Kidney (tissue), 14 donors: ENCODE results near the gene DNMBP. TPM values are rescaled to one million over a fixed set of nuclear protein-coding genes. Genes with fewer than 3 reads are reported as not detected.

Experiments used
- DNase-seq, 5 donors: peaks; one replicate each; pipeline ENCODE4 v3.0.0-alpha.2; 2013 to 2020
- FAIRE-seq: peaks from 2 replicates; lab custom pipeline; 2012; peaks lifted over from hg19 to GRCh38; lab: Jason Lieb, UNC
- H3K27ac ChIP-seq, 2 donors: one replicate each; pipeline ENCODE4 v1.7.0; 2013; ENCODE audit warnings: low read depth in 2 of 2, low read length in 2 of 2, inconsistent platforms in 1 of 2
- H3K27me3 ChIP-seq: one replicate; pipeline ENCODE4 v1.7.1; 2013; ENCODE audit warnings: low read length, inconsistent platforms; ENCODE audit not compliant: control insufficient read depth, insufficient read depth
- H3K36me3 ChIP-seq, 3 donors: one replicate each; pipeline versions ENCODE4 v1.7.0 to v1.7.1; 2013; ENCODE audit warnings: low read length in 3 of 3, control low read depth in 1 of 3, inconsistent platforms in 1 of 3; ENCODE audit not compliant: insufficient read depth in 3 of 3, control insufficient read depth in 2 of 3
- H3K4me1 ChIP-seq, 3 donors: one replicate each; pipeline versions ENCODE4 v1.7.0 to v1.7.1; 2013; ENCODE audit warnings: low read length in 3 of 3, inconsistent platforms in 1 of 3, low read depth in 1 of 3; ENCODE audit not compliant: control insufficient read depth in 2 of 3, insufficient read depth in 2 of 3
- H3K4me3 ChIP-seq, 3 donors: one replicate each; pipeline versions ENCODE4 v1.7.0 to v1.8.1; 2013; ENCODE audit warnings: low read length in 3 of 3, control low read depth in 1 of 3, inconsistent platforms in 1 of 3
- H3K9ac ChIP-seq, 3 donors: one replicate each; pipeline versions ENCODE4 v1.7.0 to v1.7.1; 2013; ENCODE audit warnings: low read length in 3 of 3, control low read depth in 1 of 3, inconsistent platforms in 1 of 3
- H3K9me3 ChIP-seq, 3 donors: one replicate each; pipeline versions ENCODE4 v1.7.0 to v1.7.1; 2013; ENCODE audit warnings: low read length in 3 of 3, control low read depth in 1 of 3, inconsistent platforms in 1 of 3; ENCODE audit not compliant: control insufficient read depth in 2 of 3, insufficient read depth in 1 of 3
- intact Hi-C: fragments of 100-400 bp; cut with DNase I; formaldehyde crosslinking; loops from one replicate; pipeline ENCODE4 v1.11.1; 2022
- polyA plus RNA-seq: library from polyadenylated mRNA; stranded (reverse); fragments of 350-450 nt; fragmentation: Illumina TruSeq; extraction: RNeasy Lipid Tissue Mini Kit (QIAGEN cat#74804); gene quantifications from one replicate; pipeline ENCODE4 v1.2.3, GENCODE V29; 2014; ENCODE audit warnings: low read depth, low replicate concordance; ENCODE audit not compliant: insufficient read depth
- total RNA-seq: library from RNA; stranded (reverse); fragmentation: NEBNext Ultra II Directional; extraction: Animal tissue kit (Norgen Biotek cat#: 25700); gene quantifications from one replicate; pipeline ENCODE4 v1.2.1, GENCODE V29; 2021
- TF ChIP-seq, protein P1 (sequence below): IDR thresholded peaks from 3 replicates; pipeline ENCODE4 v1.5.1; 2012; ENCODE audit warnings: mild to moderate bottlenecking, moderate library complexity, borderline replicate concordance; ENCODE audit not compliant: insufficient read depth; ENCODE audit errors: extremely low read depth
- donor health status: control.
- donor health status: control.
- donor health status: control.
- donor health status: control.
- donor health status: control.
- donor health status: DM: yes; HTN: yes; CAD: no.
- donor health status: Normal renal cell carcinoma (clear cell type).

Gene DNMBP
- total and polyA plus RNA-seq, 2 donors from 2014 or later = 11.6 to 23.7 TPM

DNA sequence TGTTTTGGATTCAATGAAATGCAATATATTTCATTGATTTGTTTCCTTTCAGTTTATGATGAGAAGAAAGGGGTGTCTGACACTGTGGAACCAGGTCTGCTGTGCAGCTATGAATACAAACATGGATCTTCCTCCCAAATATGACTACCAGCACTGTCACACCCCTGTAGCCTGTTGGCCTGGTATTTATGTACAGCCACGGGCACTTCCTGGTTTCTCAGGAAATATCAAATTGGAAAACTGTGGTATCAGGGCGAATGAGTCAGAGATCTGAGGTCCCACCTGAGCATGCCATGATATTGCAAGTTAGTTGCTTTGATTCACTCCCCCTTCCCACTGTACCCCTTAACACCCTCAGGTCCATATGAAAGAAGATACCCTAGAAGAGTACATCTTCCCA lies 87.8 kb downstream of the DNMBP start:
- Histone ChIP-seq H3K27ac (peak overlapping the region in 1 of 2 donors; percentile 32), H3K4me1 (peaks cover 2 to 9% (median 6%) of the 10 kb centered on the region in 3 donors), H3K9me3 (no peaks in the 10 kb centered on the region), H3K27me3 (no peaks in the 10 kb centered on the region), H3K4me3 (no peak overlapping the region), H3K9ac (no peak overlapping the region), H3K36me3 (peaks cover 0 to 2% (median 0%) of the 10 kb centered on the region in 3 donors)
- intact Hi-C loops = no loop called here
- no peak for FAIRE-seq
- DNase-seq = no peak
- TF ChIP-seq, protein P1, sequence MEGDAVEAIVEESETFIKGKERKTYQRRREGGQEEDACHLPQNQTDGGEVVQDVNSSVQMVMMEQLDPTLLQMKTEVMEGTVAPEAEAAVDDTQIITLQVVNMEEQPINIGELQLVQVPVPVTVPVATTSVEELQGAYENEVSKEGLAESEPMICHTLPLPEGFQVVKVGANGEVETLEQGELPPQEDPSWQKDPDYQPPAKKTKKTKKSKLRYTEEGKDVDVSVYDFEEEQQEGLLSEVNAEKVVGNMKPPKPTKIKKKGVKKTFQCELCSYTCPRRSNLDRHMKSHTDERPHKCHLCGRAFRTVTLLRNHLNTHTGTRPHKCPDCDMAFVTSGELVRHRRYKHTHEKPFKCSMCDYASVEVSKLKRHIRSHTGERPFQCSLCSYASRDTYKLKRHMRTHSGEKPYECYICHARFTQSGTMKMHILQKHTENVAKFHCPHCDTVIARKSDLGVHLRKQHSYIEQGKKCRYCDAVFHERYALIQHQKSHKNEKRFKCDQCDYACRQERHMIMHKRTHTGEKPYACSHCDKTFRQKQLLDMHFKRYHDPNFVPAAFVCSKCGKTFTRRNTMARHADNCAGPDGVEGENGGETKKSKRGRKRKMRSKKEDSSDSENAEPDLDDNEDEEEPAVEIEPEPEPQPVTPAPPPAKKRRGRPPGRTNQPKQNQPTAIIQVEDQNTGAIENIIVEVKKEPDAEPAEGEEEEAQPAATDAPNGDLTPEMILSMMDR = no peak

DNA sequence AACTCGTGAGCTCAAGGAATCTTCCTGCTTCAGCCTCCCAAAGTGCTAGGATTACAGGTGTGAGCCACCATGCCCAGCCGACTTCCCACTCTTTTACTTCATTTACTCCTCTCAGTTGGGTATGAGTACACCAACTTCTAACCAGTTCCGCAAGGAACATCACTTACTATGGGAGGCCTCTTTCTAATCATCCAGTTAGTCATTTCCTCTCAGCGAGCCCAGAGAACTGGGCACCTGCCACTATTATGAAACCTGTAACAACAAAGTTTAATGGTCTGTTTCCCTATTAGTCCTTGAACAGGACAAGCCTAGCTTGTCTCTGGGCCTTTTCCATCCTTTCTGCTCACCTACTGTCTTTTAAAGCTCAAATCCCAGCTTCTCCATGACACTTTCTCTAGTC lies 88.8 kb downstream of the DNMBP start:
- Histone ChIP-seq H3K27ac (peak overlapping the region; percentile 41 to 63), H3K36me3 (peaks cover 0 to 2% (median 0%) of the 10 kb centered on the region in 3 donors), H3K4me1 (peaks cover 2 to 5% (median 4%) of the 10 kb centered on the region in 3 donors), H3K4me3 (no peak overlapping the region), H3K9me3 (no peaks in the 10 kb centered on the region), H3K27me3 (no peaks in the 10 kb centered on the region), H3K9ac (no peak overlapping the region)
- intact Hi-C loops = no loop called here
- FAIRE-seq (no peak), DNase-seq (no peak)
- TF ChIP-seq, protein P1 = no peak

DNA sequence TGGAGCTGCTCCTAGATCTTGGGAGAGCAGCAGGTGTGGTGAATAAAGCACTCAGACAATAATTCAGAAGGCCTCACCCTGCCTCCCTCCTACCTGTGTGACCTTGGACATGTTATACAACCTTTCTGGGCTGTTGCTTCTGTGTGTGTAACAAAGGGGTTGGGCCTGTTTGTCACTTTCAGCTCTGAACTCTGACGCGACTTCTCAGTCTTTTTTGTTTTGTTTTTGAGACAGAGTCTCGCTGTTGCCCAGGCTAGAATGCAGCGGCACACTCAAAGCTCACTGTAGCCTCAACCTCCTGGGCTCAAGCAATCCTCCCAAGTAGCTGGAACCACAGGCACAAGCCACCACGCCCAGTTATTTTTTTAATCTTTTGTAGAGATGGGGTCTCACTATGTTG lies 89.3 kb downstream of the DNMBP start:
- DNase-seq = no peak
- Histone ChIP-seq H3K4me1 (peaks cover 2 to 5% (median 4%) of the 10 kb centered on the region in 3 donors), H3K9me3 (no peaks in the 10 kb centered on the region), H3K27ac (peak overlapping the region; percentile 32 to 63), H3K27me3 (no peaks in the 10 kb centered on the region), H3K4me3 (no peak overlapping the region), H3K9ac (no peak overlapping the region), H3K36me3 (peaks cover 0 to 2% (median 0%) of the 10 kb centered on the region in 3 donors)
- no peak for FAIRE-seq
- TF ChIP-seq, protein P1 = no peak
- intact Hi-C loops = no loop called here
